ENCODE measurements around the gene PTPRN2.
"Not testable (repeated sequence)": the region's sequence is repeated elsewhere in the genome, so short reads cannot be mapped to it uniquely, and the experiment has no call there.

PTPRN2 gene

GRCh38 chr7:157730614-157731013 lies 857.0 kb downstream of the PTPRN2 start:
- DNase-seq, result no peak

GRCh38 chr7:157729566-157729965 lies 858.1 kb downstream of the PTPRN2 start:
- DNase-seq, result no peak

GRCh38 chr7:157727964-157728615 lies 859.5 kb downstream of the PTPRN2 start:
- DNase-seq, result no peak

- DNase-seq, result no peak
These were observed 860.9 kb downstream of the PTPRN2 start for GRCh38 chr7:157726764-157727163.

- DNase-seq, result not testable (repeated sequence)
These were observed 862.3 kb downstream of the PTPRN2 start for GRCh38 chr7:157725312-157725711.

GRCh38 chr7:157723205-157723604 lies 864.4 kb downstream of the PTPRN2 start:
- no peak for DNase-seq

- no peak for DNase-seq
These were observed 865.2 kb downstream of the PTPRN2 start for GRCh38 chr7:157722137-157723060.

- DNase-seq, result no peak
These were observed 866.0 kb downstream of the PTPRN2 start for GRCh38 chr7:157721468-157722136.

- DNase-seq, result no peak
These were observed 867.6 kb downstream of the PTPRN2 start for GRCh38 chr7:157719705-157720655.

- DNase-seq, result no peak
These were observed 868.5 kb downstream of the PTPRN2 start for GRCh38 chr7:157719008-157719682.

GRCh38 chr7:157718303-157719007 lies 869.2 kb downstream of the PTPRN2 start:
- no peak for DNase-seq

GRCh38 chr7:157717211-157718174 lies 870.1 kb downstream of the PTPRN2 start:
- DNase-seq, result no peak

- no peak for DNase-seq
These were observed 871.7 kb downstream of the PTPRN2 start for GRCh38 chr7:157715938-157716280.

GRCh38 chr7:157715071-157715937 lies 872.3 kb downstream of the PTPRN2 start:
- DNase-seq, result no peak

- no peak for DNase-seq
These were observed 873.2 kb downstream of the PTPRN2 start for GRCh38 chr7:157714166-157715070.

- DNase-seq, result no peak
These were observed 874.0 kb downstream of the PTPRN2 start for GRCh38 chr7:157713591-157713990.

GRCh38 chr7:157712666-157713235 lies 874.9 kb downstream of the PTPRN2 start:
- no peak for DNase-seq
